Measurements from ENCODE around the gene CYB5B. TPM values are rescaled to one million over a fixed set of nuclear protein-coding genes. Genes with fewer than 3 reads are reported as not detected.

Gene CYB5B
- total and polyA plus RNA-seq, 2 donors (not counting 3 experiments of a cell fraction or from before 2014, with no cell fraction given): 175 to 176 TPM

DNA sequence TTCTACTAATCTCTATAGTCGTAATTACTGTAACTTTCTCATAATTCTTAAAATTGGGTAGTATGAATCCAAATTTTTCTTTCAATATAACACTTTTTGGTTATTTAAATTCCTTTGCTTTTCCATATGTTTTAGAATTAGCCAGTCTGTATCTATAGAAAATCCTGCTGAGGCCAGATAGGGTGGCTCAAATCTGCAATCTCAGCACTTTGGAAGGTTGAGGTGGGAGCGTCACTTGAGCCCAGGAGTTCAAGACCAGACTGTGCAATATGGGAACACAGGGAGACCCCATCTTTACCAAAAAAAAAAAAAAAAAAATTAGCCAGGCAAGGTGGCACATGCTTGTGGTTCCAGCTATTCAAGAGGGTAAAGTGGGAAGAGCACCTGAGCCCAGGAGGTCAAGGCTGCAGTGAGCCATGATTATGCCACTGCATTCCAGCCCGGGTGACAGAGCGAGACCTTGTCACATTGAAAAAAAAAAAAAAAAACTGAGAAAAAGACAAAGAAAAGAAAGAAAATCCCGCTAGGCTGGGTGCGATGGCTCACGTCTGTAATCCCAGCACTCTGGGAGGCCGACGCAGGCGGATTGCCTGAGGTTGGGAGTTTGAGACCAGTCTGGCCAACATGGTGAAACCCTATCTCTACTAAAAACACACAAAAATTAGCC is 47.9 kb upstream of the CYB5B start:
- H3K4me2 ChIP-seq (ENCODE audit: insufficient read depth, low read length): no peak overlapping the region
- dilution Hi-C loops (cut with MboI; ENCODE audit: extremely low pct_ligation_motif_present, low sequenced_read_pairs) (no loop called here), intact Hi-C loops (cut with micrococcal nuclease) (no loop called here)
- H3K27me3 ChIP-seq (ENCODE audit: control insufficient read depth in 2 of 2, insufficient read depth in 2 of 2, low read length in 2 of 2): no peaks in the 10 kb centered on the region
- peaks cover 4% of the 10 kb centered on the region for H4K20me1 ChIP-seq (replicated peaks; ENCODE audit: control insufficient read depth, extremely low read depth, insufficient read depth, low read length)
- no peak for TF ChIP-seq JUN (IDR thresholded peaks at IDR 0.05; ENCODE audit: borderline replicate concordance, insufficient read depth, insufficient read length, low read depth)
- TF ChIP-seq MYC (IDR thresholded peaks at IDR 0.05; ENCODE audit: low read depth, low read length): no peak
- no peak for TF ChIP-seq POLR2A (IDR thresholded peaks at IDR 0.05; ENCODE audit: low read depth, low read length)
- no peak for TF ChIP-seq MAX (IDR thresholded peaks at IDR 0.05; ENCODE audit: insufficient read depth, insufficient read length)
- no peak for TF ChIP-seq FOS (IDR thresholded peaks at IDR 0.05; ENCODE audit: borderline replicate concordance, insufficient read depth, low read length)
- no peak for TF ChIP-seq POLR2AphosphoS5 (IDR thresholded peaks at IDR 0.05; ENCODE audit: insufficient read depth, low read depth, low read length)
- TF ChIP-seq, protein P1, sequence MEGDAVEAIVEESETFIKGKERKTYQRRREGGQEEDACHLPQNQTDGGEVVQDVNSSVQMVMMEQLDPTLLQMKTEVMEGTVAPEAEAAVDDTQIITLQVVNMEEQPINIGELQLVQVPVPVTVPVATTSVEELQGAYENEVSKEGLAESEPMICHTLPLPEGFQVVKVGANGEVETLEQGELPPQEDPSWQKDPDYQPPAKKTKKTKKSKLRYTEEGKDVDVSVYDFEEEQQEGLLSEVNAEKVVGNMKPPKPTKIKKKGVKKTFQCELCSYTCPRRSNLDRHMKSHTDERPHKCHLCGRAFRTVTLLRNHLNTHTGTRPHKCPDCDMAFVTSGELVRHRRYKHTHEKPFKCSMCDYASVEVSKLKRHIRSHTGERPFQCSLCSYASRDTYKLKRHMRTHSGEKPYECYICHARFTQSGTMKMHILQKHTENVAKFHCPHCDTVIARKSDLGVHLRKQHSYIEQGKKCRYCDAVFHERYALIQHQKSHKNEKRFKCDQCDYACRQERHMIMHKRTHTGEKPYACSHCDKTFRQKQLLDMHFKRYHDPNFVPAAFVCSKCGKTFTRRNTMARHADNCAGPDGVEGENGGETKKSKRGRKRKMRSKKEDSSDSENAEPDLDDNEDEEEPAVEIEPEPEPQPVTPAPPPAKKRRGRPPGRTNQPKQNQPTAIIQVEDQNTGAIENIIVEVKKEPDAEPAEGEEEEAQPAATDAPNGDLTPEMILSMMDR (IDR thresholded peaks at IDR 0.05; ENCODE audit: extremely low read depth in 1 of 2, insufficient read depth in 1 of 2, low read depth in 1 of 2, low read length in 2 of 2): no peak
- TF ChIP-seq GATA2 (IDR thresholded peaks at IDR 0.05; ENCODE audit: insufficient read depth, insufficient read length, low read depth, low read length): no peak
- TF ChIP-seq EZH2 (IDR thresholded peaks at IDR 0.05; ENCODE audit: borderline replicate concordance, low read depth, low read length, severe bottlenecking): no peak
- CTCF ChIA-PET: interaction anchor here (1.2 kb wide), 1 partner anchor 19 kb away, joined by 3 read pairs; no protein-coding TSS in a partner anchor
- H3K79me2 ChIP-seq (ENCODE audit: control insufficient read depth, insufficient read depth, low read length): peaks cover 5% of the 10 kb centered on the region
- no peak overlapping the region for H3K9ac ChIP-seq (replicated peaks; ENCODE audit: extremely low read depth, insufficient read depth, low read length)
- no peaks in the 10 kb centered on the region for H3K36me3 ChIP-seq (ENCODE audit: control insufficient read depth in 2 of 2, extremely low read depth in 1 of 2, insufficient read depth in 2 of 2, low read length in 2 of 2)
- no peaks in the 10 kb centered on the region for H3K9me1 ChIP-seq (replicated peaks; ENCODE audit: control insufficient read depth, extremely low read depth, insufficient read depth, low read length)
- H3K9me3 ChIP-seq (replicated peaks; ENCODE audit: control insufficient read depth, insufficient read depth, low read length): no peaks in the 10 kb centered on the region
- no peak overlapping the region for H3K4me3 ChIP-seq (replicated peaks in 1 of 3; ENCODE audit: insufficient read depth in 1 of 3, low read depth in 1 of 3, low read length in 3 of 3)
- peaks cover 23% of the 10 kb centered on the region for H3K4me1 ChIP-seq (ENCODE audit: control insufficient read depth, extremely low read depth, insufficient read depth, low read length)
- H3K27ac ChIP-seq (ENCODE audit: insufficient read depth, low read depth, low read length): no peak overlapping the region
- FAIRE-seq (no peak), DNase-seq (ENCODE audit: low read depth, low spot score) (no peak)
- POLR2A ChIA-PET: no interaction called here
- no peak overlapping the region for H2AFZ ChIP-seq (ENCODE audit: low read depth, low read length)
- BruUV-seq (replicated peaks): no TSS peak

Data from endothelial cell of umbilical vein (primary cell).